GM12878 (cell line): ENCODE measurements around the gene RFFL. TPM values are rescaled to one million over a fixed set of nuclear protein-coding genes. Genes with fewer than 3 reads are reported as not detected.

ENCODE experiments used
- CBFB ChIP-seq: IDR thresholded peaks from 2 replicates; pipeline ENCODE4 v1.6.1; 2016; ENCODE audit warnings: antibody characterized with exemption, low read depth
- CEBPB ChIP-seq, 2 experiments: fragments of 150-350 bp in 1 of 2; IDR thresholded peaks; 2 replicates each; pipeline ENCODE4 v1.6.1; 2012 to 2014; ENCODE audit warnings: low read depth in 2 of 2, low read length in 2 of 2, borderline replicate concordance in 1 of 2, inconsistent platforms in 1 of 2
- FOS ChIP-seq: IDR thresholded peaks from 3 replicates; pipeline ENCODE4 v1.6.1; 2011; ENCODE audit warnings: borderline replicate concordance; ENCODE audit not compliant: insufficient read length; ENCODE audit errors: extremely low read depth
- HDGF ChIP-seq: fragments of 450-650 bp; IDR thresholded peaks from 2 replicates; pipeline ENCODE4 v1.6.1; 2016; ENCODE audit warnings: antibody characterized with exemption
- IKZF1 ChIP-seq: fragments of 450-650 bp; conservative IDR thresholded peaks from 2 replicates; pipeline ENCODE4 v1.6.1; 2017; ENCODE audit warnings: antibody characterized with exemption, mild to moderate bottlenecking
- LARP7 ChIP-seq: fragments of 450-650 bp; IDR thresholded peaks from 2 replicates; pipeline ENCODE4 v1.6.1; 2017; ENCODE audit warnings: mild to moderate bottlenecking
- PAX8 ChIP-seq: fragments of 450-650 bp; IDR thresholded peaks from 2 replicates; pipeline ENCODE4 v1.6.1; 2017; ENCODE audit warnings: mild to moderate bottlenecking, moderate library complexity
- PML ChIP-seq: IDR thresholded peaks from 2 replicates; pipeline ENCODE4 v1.6.1; 2012; ENCODE audit warnings: low read length, inconsistent platforms
- POU2F2 ChIP-seq: IDR thresholded peaks from 3 replicates; pipeline ENCODE4 v1.6.1; 2011; ENCODE audit warnings: low read depth, mild to moderate bottlenecking, low read length, borderline replicate concordance
- RCOR1 ChIP-seq: conservative IDR thresholded peaks from 2 replicates; pipeline ENCODE4 v1.6.1; 2012; ENCODE audit warnings: low read depth, low read length, improper control_type of control experiment
- RUNX3 ChIP-seq: IDR thresholded peaks from 2 replicates; pipeline ENCODE4 v1.6.1; 2012; ENCODE audit warnings: low read length, inconsistent platforms
- SP1 ChIP-seq: IDR thresholded peaks from one replicate; pipeline ENCODE4 v1.6.1; 2011; ENCODE audit warnings: low read depth, low read length
- STAT3 ChIP-seq: IDR thresholded peaks from 2 replicates; pipeline ENCODE4 v1.6.1; 2011; ENCODE audit warnings: low read depth, low read length, improper control_type of control experiment
- SUPT20H ChIP-seq: IDR thresholded peaks from 2 replicates; pipeline ENCODE4 v1.6.1; 2011; ENCODE audit warnings: low read depth, mild to moderate bottlenecking, low read length, moderate library complexity, borderline replicate concordance; ENCODE audit not compliant: control insufficient read depth
- TCF7 ChIP-seq: IDR thresholded peaks from 2 replicates; pipeline ENCODE4 v1.6.1; 2014; ENCODE audit warnings: antibody characterized with exemption, borderline replicate concordance
- ZZZ3 ChIP-seq: IDR thresholded peaks from 2 replicates; pipeline ENCODE4 v1.6.1; 2011; ENCODE audit warnings: low read depth; ENCODE audit not compliant: control insufficient read depth, insufficient read length
- polyA plus RNA-seq, 11 experiments: library from polyadenylated mRNA; depleted of rRNA in 4 of 11; unstranded in 6 of 11; stranded (reverse) in 5 of 11; fragments of >200 nt; fragmentation: Nextera tagmentation in 4 of 11; fragmentation: Illumina TruSeq in 1 of 11; extraction: Ambion mirVana in 4 of 11; extraction: Trizol in 1 of 11; gene quantifications; 1 replicate in 1 of 11; 2 replicates in 10 of 11; pipeline versions ENCODE4 v1.2.1 to v1.2.3, GENCODE V29; 2011 to 2016; ENCODE audit warnings: inconsistent platforms in 2 of 11, missing spikeins in 2 of 11, low read depth in 1 of 11
- total RNA-seq, 4 experiments: library from RNA; depleted of rRNA in 3 of 4; stranded (reverse); fragments of >200 nt in 3 of 4; fragmentation: Illumina TruSeq in 1 of 4; extraction: Trizol in 1 of 4; gene quantifications; 2 replicates each; pipeline versions ENCODE4 v1.2.1 to v1.2.3, GENCODE V29; 2013 to 2021
- TF ChIP-seq, protein P1 (sequence below): fragments of 450-650 bp; IDR thresholded peaks from 2 replicates; pipeline ENCODE4 v1.6.1; 2016; ENCODE audit warnings: mild to moderate bottlenecking
- TF ChIP-seq, protein P2 (sequence below): fragments of 450-650 bp; IDR thresholded peaks from 2 replicates; pipeline ENCODE4 v1.6.1; 2017; ENCODE audit warnings: mild to moderate bottlenecking, moderate library complexity
- TF ChIP-seq, protein P3 (sequence below): fragments of 450-650 bp; IDR thresholded peaks from 2 replicates; pipeline ENCODE4 v1.6.1; 2014; ENCODE audit warnings: mild to moderate bottlenecking
- TF ChIP-seq, protein P4 (sequence below): fragments of 450-650 bp; IDR thresholded peaks from 2 replicates; pipeline ENCODE4 v1.6.1; 2017; ENCODE audit warnings: mild to moderate bottlenecking, low read depth, inconsistent platforms; ENCODE audit not compliant: poor library complexity, severe bottlenecking
- TF ChIP-seq, protein P5 (sequence below): IDR thresholded peaks from 2 replicates; pipeline ENCODE4 v1.6.1; 2012; ENCODE audit warnings: low read length, inconsistent platforms

Gene RFFL
- total and polyA plus RNA-seq, 10 of the 15 experiments (the other 5 are each of a cell fraction or from before 2014, with no cell fraction given): 4.7 to 56.1 (median 26.9) TPM

DNA sequence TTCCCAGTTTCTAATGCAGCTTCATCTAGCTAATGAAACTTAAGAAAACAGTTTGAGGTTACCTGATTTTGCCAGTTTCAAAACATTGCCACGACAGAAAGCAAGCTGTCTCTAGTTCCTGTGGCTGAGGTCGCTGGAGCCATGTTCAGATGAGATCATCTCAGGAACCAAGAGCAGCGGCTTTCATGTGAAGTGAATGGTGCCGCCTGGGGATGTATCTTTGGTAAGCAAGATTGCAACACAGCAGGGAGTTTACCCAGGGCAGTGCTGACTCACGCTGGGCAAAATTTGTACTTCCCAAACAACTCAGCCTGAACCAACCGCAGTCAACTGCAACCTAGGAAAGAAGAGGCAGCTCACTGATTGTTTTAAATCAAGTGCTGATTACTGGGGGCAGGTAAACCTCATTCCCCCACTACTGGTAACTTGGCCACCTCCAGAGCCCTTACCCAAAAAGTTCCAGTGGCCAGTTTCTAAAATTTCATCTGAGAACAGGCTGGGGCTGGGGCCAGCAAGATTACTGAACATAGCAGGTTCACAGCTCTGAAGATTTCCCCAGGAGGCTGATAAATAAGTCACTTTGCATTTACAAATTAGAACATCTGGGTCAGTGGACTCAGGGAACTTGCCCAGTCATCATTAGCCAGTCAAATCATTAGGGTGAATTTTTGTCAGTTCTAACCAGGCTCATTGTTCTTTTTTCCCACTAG, at the start of gene RFFL (continued):
- TF ChIP-seq RCOR1: no peak
- TF ChIP-seq ZZZ3: no peak
- TF ChIP-seq SUPT20H: no peak
- TF ChIP-seq TCF7: peak; percentile 84
- TF ChIP-seq RUNX3: peak; percentile 93
- peak; percentile 70 for TF ChIP-seq PML
- no peak for TF ChIP-seq FOS
- TF ChIP-seq, protein P1, sequence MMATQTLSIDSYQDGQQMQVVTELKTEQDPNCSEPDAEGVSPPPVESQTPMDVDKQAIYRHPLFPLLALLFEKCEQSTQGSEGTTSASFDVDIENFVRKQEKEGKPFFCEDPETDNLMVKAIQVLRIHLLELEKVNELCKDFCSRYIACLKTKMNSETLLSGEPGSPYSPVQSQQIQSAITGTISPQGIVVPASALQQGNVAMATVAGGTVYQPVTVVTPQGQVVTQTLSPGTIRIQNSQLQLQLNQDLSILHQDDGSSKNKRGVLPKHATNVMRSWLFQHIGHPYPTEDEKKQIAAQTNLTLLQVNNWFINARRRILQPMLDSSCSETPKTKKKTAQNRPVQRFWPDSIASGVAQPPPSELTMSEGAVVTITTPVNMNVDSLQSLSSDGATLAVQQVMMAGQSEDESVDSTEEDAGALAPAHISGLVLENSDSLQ: no peak
- TF ChIP-seq, protein P2, sequence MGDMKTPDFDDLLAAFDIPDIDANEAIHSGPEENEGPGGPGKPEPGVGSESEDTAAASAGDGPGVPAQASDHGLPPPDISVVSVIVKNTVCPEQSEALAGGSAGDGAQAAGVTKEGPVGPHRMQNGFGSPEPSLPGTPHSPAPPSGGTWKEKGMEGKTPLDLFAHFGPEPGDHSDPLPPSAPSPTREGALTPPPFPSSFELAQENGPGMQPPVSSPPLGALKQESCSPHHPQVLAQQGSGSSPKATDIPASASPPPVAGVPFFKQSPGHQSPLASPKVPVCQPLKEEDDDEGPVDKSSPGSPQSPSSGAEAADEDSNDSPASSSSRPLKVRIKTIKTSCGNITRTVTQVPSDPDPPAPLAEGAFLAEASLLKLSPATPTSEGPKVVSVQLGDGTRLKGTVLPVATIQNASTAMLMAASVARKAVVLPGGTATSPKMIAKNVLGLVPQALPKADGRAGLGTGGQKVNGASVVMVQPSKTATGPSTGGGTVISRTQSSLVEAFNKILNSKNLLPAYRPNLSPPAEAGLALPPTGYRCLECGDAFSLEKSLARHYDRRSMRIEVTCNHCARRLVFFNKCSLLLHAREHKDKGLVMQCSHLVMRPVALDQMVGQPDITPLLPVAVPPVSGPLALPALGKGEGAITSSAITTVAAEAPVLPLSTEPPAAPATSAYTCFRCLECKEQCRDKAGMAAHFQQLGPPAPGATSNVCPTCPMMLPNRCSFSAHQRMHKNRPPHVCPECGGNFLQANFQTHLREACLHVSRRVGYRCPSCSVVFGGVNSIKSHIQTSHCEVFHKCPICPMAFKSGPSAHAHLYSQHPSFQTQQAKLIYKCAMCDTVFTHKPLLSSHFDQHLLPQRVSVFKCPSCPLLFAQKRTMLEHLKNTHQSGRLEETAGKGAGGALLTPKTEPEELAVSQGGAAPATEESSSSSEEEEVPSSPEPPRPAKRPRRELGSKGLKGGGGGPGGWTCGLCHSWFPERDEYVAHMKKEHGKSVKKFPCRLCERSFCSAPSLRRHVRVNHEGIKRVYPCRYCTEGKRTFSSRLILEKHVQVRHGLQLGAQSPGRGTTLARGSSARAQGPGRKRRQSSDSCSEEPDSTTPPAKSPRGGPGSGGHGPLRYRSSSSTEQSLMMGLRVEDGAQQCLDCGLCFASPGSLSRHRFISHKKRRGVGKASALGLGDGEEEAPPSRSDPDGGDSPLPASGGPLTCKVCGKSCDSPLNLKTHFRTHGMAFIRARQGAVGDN: peak; percentile 69
- TF ChIP-seq CEBPB (IDR thresholded peaks at IDR 0.05; ENCODE audit: borderline replicate concordance in 1 of 2, low read depth in 2 of 2, low read length in 2 of 2): peak; percentile 99
- peak; percentile 77; the same call in 1 of the 2 replicates for TF ChIP-seq PAX8
- TF ChIP-seq STAT3: peak; percentile 64; the same call in 1 of the 2 replicates
- TF ChIP-seq LARP7: peak; percentile 69; the same call in 1 of the 2 replicates
- TF ChIP-seq, protein P3, sequence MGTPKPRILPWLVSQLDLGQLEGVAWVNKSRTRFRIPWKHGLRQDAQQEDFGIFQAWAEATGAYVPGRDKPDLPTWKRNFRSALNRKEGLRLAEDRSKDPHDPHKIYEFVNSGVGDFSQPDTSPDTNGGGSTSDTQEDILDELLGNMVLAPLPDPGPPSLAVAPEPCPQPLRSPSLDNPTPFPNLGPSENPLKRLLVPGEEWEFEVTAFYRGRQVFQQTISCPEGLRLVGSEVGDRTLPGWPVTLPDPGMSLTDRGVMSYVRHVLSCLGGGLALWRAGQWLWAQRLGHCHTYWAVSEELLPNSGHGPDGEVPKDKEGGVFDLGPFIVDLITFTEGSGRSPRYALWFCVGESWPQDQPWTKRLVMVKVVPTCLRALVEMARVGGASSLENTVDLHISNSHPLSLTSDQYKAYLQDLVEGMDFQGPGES: no peak
- TF ChIP-seq SP1: no peak
- no peak for TF ChIP-seq HDGF
- TF ChIP-seq POU2F2: peak; percentile 61; the same call in 1 of the 3 replicates
- peak; percentile 80; the same call in 1 of the 2 replicates for TF ChIP-seq CBFB
- TF ChIP-seq IKZF1: peak; percentile 98
- TF ChIP-seq, protein P4, sequence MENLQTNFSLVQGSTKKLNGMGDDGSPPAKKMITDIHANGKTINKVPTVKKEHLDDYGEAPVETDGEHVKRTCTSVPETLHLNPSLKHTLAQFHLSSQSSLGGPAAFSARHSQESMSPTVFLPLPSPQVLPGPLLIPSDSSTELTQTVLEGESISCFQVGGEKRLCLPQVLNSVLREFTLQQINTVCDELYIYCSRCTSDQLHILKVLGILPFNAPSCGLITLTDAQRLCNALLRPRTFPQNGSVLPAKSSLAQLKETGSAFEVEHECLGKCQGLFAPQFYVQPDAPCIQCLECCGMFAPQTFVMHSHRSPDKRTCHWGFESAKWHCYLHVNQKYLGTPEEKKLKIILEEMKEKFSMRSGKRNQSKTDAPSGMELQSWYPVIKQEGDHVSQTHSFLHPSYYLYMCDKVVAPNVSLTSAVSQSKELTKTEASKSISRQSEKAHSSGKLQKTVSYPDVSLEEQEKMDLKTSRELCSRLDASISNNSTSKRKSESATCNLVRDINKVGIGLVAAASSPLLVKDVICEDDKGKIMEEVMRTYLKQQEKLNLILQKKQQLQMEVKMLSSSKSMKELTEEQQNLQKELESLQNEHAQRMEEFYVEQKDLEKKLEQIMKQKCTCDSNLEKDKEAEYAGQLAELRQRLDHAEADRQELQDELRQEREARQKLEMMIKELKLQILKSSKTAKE: peak; percentile 92
- TF ChIP-seq, protein P5, sequence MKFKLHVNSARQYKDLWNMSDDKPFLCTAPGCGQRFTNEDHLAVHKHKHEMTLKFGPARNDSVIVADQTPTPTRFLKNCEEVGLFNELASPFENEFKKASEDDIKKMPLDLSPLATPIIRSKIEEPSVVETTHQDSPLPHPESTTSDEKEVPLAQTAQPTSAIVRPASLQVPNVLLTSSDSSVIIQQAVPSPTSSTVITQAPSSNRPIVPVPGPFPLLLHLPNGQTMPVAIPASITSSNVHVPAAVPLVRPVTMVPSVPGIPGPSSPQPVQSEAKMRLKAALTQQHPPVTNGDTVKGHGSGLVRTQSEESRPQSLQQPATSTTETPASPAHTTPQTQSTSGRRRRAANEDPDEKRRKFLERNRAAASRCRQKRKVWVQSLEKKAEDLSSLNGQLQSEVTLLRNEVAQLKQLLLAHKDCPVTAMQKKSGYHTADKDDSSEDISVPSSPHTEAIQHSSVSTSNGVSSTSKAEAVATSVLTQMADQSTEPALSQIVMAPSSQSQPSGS: peak; percentile 94
